ENCODE data around the gene OR5M10. TPM values are rescaled to one million over a fixed set of nuclear protein-coding genes. Genes with fewer than 3 reads are reported as not detected.
"Not testable (repeated sequence)": the region's sequence is repeated elsewhere in the genome, so short reads cannot be mapped to it uniquely, and the experiment has no call there.

Gene OR5M10
- total and polyA plus RNA-seq, 4 donors = not detected

DNA sequence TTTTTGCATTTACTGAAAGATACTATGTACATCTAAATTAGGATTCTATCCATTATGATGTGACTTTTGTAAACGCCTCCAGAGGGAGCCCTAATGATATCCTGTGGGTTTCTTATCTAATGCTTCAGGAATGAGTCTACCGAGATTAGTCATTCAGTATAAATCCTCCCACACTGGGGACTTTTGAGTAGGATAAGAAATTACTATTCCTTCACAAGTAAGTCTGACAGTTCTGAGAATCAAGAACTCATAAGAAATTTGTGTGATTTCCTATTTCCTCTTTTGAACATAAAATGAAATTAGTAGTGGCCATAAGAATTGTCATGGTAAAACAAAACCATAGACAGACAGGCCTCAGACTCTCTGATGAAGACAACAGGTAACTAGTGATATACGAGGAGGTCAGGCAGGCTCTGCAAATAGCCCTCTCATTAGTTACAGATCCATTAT is 47.2 kb upstream of the OR5M10 start:
- Histone ChIP-seq H3K36me3 (ENCODE audit: control insufficient read depth in 4 of 4, insufficient read depth in 3 of 4, low read depth in 1 of 4, low read length in 3 of 4) (no peaks in the 10 kb centered on the region), H3K4me1 (ENCODE audit: control insufficient read depth in 4 of 4, insufficient read depth in 4 of 4, low read length in 3 of 4) (no peaks in the 10 kb centered on the region), H3K9ac (ENCODE audit: low read depth in 1 of 2, low read length in 2 of 2) (no peak overlapping the region), H3K27ac (ENCODE audit: low read depth in 1 of 2, low read length in 2 of 2) (no peak overlapping the region), H3K27me3 (ENCODE audit: control insufficient read depth in 4 of 4, insufficient read depth in 4 of 4, low read length in 3 of 4) (no peaks in the 10 kb centered on the region), H3K4me3 (ENCODE audit: low read depth in 1 of 3, low read length in 3 of 3) (no peak overlapping the region), H3K9me3 (ENCODE audit: control insufficient read depth in 4 of 4, low read length in 3 of 4) (no peaks in the 10 kb centered on the region)
- TF ChIP-seq, protein P1, sequence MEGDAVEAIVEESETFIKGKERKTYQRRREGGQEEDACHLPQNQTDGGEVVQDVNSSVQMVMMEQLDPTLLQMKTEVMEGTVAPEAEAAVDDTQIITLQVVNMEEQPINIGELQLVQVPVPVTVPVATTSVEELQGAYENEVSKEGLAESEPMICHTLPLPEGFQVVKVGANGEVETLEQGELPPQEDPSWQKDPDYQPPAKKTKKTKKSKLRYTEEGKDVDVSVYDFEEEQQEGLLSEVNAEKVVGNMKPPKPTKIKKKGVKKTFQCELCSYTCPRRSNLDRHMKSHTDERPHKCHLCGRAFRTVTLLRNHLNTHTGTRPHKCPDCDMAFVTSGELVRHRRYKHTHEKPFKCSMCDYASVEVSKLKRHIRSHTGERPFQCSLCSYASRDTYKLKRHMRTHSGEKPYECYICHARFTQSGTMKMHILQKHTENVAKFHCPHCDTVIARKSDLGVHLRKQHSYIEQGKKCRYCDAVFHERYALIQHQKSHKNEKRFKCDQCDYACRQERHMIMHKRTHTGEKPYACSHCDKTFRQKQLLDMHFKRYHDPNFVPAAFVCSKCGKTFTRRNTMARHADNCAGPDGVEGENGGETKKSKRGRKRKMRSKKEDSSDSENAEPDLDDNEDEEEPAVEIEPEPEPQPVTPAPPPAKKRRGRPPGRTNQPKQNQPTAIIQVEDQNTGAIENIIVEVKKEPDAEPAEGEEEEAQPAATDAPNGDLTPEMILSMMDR (IDR thresholded peaks at IDR 0.05; ENCODE audit: low read depth, low read length, missing input control) = peak; percentile 36
- TF ChIP-seq ZBTB33 (IDR thresholded peaks at IDR 0.05) = no peak
- TF ChIP-seq JUND (IDR thresholded peaks at IDR 0.05) = peak in 1 of 2 donors; percentile 47
- no peak for TF ChIP-seq RXRA (IDR thresholded peaks at IDR 0.05)
- no peak for TF ChIP-seq GABPA (IDR thresholded peaks at IDR 0.05 in 1 of 2, conservative IDR thresholded peaks at IDR 0.05 in 1 of 2)
- no peak for TF ChIP-seq SP1 (IDR thresholded peaks at IDR 0.05)
- peak; percentile 60 to 68 for TF ChIP-seq RAD21 (IDR thresholded peaks at IDR 0.05)
- no peak for TF ChIP-seq HNF4A (conservative IDR thresholded peaks at IDR 0.05)
- 5% methylated on average over 3 of the region's 3 CpGs for WGBS
- DNase-seq (ENCODE audit: low spot score) = no peak

DNA sequence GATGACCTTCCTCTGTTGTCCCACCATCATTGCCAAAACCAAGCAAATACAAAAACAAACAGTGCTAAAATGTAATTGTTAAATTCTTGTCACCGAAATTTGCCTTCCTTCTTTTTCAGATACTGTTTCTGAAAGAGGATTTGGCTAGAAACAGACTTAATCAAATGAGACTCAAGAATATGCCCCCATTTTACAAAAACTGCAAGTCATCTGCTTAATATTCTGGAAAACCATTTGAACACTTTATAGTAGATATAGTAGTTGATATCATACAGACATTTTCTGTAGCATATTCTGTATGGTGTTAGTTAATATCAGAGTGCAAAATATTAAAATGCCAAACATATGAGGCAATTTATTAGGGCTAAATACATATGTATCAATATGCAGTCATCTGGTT is 33.7 kb upstream of the OR5M10 start:
- no peak overlapping the region for H3K9ac ChIP-seq (ENCODE audit: low read depth in 1 of 2, low read length in 2 of 2)
- TF ChIP-seq, protein P2, sequence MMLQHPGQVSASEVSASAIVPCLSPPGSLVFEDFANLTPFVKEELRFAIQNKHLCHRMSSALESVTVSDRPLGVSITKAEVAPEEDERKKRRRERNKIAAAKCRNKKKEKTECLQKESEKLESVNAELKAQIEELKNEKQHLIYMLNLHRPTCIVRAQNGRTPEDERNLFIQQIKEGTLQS (IDR thresholded peaks at IDR 0.05) = no peak
- TF ChIP-seq RXRA (IDR thresholded peaks at IDR 0.05) (no peak), MAX (IDR thresholded peaks at IDR 0.05) (no peak)
- H3K4me1 ChIP-seq (ENCODE audit: control insufficient read depth in 4 of 4, insufficient read depth in 4 of 4, low read length in 3 of 4) = no peaks in the 10 kb centered on the region
- no peak overlapping the region for H3K27ac ChIP-seq (ENCODE audit: low read depth in 1 of 2, low read length in 2 of 2)
- no peaks in the 10 kb centered on the region for H3K9me3 ChIP-seq (ENCODE audit: control insufficient read depth in 4 of 4, low read length in 3 of 4)
- no peak overlapping the region for H3K4me3 ChIP-seq (ENCODE audit: low read depth in 1 of 3, low read length in 3 of 3)
- DNase-seq (ENCODE audit: low spot score) = no peak
- 53% methylated on average over 1 of the region's 1 CpG for WGBS
- no peaks in the 10 kb centered on the region for H3K36me3 ChIP-seq (ENCODE audit: control insufficient read depth in 4 of 4, insufficient read depth in 3 of 4, low read depth in 1 of 4, low read length in 3 of 4)
- peaks cover 0 to 4% (median 1%) of the 10 kb centered on the region in 4 donors for H3K27me3 ChIP-seq (ENCODE audit: control insufficient read depth in 4 of 4, insufficient read depth in 4 of 4, low read length in 3 of 4)

DNA sequence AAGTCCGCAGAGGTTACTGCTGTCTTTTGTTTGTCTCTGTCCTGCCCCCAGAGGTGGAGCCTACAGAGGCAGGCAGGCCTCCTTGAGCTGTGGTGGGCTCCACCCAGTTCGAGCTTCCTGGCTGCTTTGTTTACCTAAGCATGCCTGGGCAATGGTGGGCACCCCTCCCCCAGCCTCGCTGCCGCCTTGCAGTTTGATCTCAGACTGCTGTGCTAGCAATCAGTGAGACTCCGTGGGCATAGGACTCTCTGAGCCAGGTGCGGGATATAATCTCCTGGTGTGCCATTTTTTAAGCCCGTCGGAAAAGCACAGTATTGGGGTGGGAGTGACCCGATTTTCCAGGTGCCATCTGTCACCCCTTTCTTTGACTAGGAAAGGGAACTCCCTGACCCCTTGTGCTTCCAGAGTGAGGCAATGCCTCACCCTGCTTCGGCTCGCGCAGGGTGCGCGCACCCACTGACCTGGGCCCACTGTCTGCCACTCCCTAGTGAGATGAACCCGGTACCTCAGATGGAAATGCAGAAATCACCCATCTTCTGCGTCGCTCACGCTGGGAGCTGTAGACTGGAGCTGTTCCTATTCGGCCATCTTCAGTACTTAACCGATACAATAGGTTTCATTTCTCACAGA is 14.7 kb upstream of the OR5M10 start:
- H3K27me3 ChIP-seq (ENCODE audit: control insufficient read depth in 4 of 4, insufficient read depth in 4 of 4, low read length in 3 of 4); DNase-seq (ENCODE audit: low spot score); H3K9ac ChIP-seq (ENCODE audit: low read depth in 1 of 2, low read length in 2 of 2); H3K9me3 ChIP-seq (ENCODE audit: control insufficient read depth in 4 of 4, low read length in 3 of 4); H3K27ac ChIP-seq (ENCODE audit: low read depth in 1 of 2, low read length in 2 of 2); H3K4me1 ChIP-seq (ENCODE audit: control insufficient read depth in 4 of 4, insufficient read depth in 4 of 4, low read length in 3 of 4); H3K4me3 ChIP-seq (ENCODE audit: low read depth in 1 of 3, low read length in 3 of 3); H3K36me3 ChIP-seq (ENCODE audit: control insufficient read depth in 4 of 4, insufficient read depth in 3 of 4, low read depth in 1 of 4, low read length in 3 of 4): not testable (repeated sequence)
- 92% methylated on average over 20 of the region's 20 CpGs for WGBS

Measured in liver (tissue), 9 donors.